Activated CD4-positive, alpha-beta T cell treated with anti-CD3 and anti-CD28 coated beads, Interleukin-2, amount 10 ng/mL, durations not matched to agents 24 days and 14 days (primary cell): Measurements from ENCODE around the gene TTC16. TPM values are rescaled to one million over a fixed set of nuclear protein-coding genes. Genes with fewer than 3 reads are reported as not detected.
A peak's percentile ranks its signal among the peaks of the same experiment; 100 is the strongest.

Experiments
- DNase-seq: peaks from one replicate; pipeline ENCODE4 v3.0.0; 2022
- H3K27ac Mint-ChIP-seq: one replicate; pipeline ENCODE4 v1.8.0; 2022; ENCODE audit warnings: mild to moderate bottlenecking, mixed read lengths
- H3K27me3 Mint-ChIP-seq: one replicate; pipeline ENCODE4 v1.8.0; 2022; ENCODE audit warnings: mixed read lengths
- H3K36me3 Mint-ChIP-seq: one replicate; pipeline ENCODE4 v1.8.0; 2022; ENCODE audit warnings: low read depth, mild to moderate bottlenecking, mixed read lengths
- H3K4me1 Mint-ChIP-seq: one replicate; pipeline ENCODE4 v1.8.0; 2021; ENCODE audit warnings: mixed read lengths
- H3K4me3 Mint-ChIP-seq: one replicate; pipeline ENCODE4 v1.8.0; 2022; ENCODE audit warnings: mild to moderate bottlenecking, moderate library complexity, mixed read lengths
- H3K9me3 Mint-ChIP-seq: one replicate; pipeline ENCODE4 v1.8.0; 2021; ENCODE audit warnings: mixed read lengths
- intact Hi-C: fragments of 100-400 bp; cut with micrococcal nuclease; formaldehyde crosslinking; loops from one replicate; pipeline ENCODE4 v1.15.1; 2023
- total RNA-seq: library from RNA; stranded (reverse); gene quantifications from 2 replicates; pipeline ENCODE4 v1.2.3, GENCODE V29; 2022

Gene TTC16
- total RNA-seq, 1 donor from 2014 or later = not detected

DNA sequence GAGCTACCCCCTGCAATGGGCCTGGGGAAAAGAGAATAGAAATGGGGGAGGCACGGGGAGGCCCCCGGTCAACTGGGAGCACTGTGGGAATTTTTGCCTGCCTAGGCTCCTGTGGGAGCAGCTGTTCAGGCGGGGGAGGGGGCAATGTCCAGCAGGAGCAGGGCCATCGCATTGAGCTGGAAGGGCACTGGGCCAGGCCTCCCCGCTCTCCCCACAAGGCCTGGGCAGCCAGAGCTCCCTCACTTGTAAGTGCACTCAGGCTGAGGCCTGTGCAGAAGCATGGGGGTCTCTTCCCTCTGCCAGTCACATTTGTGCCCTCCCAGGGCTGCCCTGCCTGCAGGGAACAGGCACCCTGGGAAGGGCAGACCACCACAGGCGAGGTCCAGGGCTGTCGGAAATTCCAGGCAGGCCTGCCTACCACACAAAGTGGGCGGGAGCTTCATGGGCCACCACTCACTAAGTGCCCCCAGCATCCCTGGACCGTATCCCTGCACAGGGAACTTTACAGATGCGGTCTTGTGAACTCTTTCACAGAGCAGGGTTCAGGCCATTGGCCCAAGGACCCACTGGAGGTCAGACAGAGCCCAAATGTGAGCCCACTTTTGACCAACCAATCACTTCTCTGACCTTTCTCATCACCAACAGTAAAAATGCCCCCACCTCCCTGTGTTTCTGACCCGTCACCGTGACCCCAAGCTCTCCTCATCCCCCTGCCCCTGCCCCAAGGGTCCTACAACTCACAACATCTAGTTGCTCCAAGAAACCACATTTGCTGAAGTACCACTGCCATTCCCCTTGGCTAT is 10.1 kb upstream of the TTC16 start:
- Mint-ChIP-seq H3K27ac (no peak overlapping the region), H3K4me1 (peaks cover 10% of the 10 kb centered on the region), H3K36me3 (no peaks in the 10 kb centered on the region), H3K9me3 (no peaks in the 10 kb centered on the region), H3K4me3 (no peak overlapping the region), H3K27me3 (no peaks in the 10 kb centered on the region)
- intact Hi-C loops = no loop called here
- DNase-seq = no peak

GRCh38 chr9:127706836-127707241 is 9.0 kb upstream of the TTC16 start, which contains the start of gene CFAP157:
Gene CFAP157 (plus strand): TSS chr9:127706988. CDS start chr9:127707032, 44 bp downstream.
- peaks cover 17% of the 10 kb centered on the region for H3K4me1 Mint-ChIP-seq

GRCh38 chr9:127707766-127708165 is 8.1 kb upstream of the TTC16 start:
- intact Hi-C loops = no loop called here
- peak; percentile 72 for DNase-seq
- Mint-ChIP-seq H3K27ac (no peak overlapping the region), H3K4me3 (no peak overlapping the region), H3K27me3 (no peaks in the 10 kb centered on the region), H3K4me1 (peaks cover 17% of the 10 kb centered on the region), H3K9me3 (no peaks in the 10 kb centered on the region), H3K36me3 (no peaks in the 10 kb centered on the region)

More at GRCh38 chr9:127706836-127707241, 9.0 kb upstream of the TTC16 start, which contains the start of gene CFAP157:
- intact Hi-C loops = no loop called here
- H3K27me3 Mint-ChIP-seq = no peaks in the 10 kb centered on the region
- DNase-seq = no peak
- H3K9me3 Mint-ChIP-seq = no peaks in the 10 kb centered on the region
- H3K4me3 Mint-ChIP-seq = no peak within 1 kb of the TSS
- H3K36me3 Mint-ChIP-seq = no peaks in the 10 kb centered on the region
- H3K27ac Mint-ChIP-seq = no peak within 1 kb of the TSS

DNA sequence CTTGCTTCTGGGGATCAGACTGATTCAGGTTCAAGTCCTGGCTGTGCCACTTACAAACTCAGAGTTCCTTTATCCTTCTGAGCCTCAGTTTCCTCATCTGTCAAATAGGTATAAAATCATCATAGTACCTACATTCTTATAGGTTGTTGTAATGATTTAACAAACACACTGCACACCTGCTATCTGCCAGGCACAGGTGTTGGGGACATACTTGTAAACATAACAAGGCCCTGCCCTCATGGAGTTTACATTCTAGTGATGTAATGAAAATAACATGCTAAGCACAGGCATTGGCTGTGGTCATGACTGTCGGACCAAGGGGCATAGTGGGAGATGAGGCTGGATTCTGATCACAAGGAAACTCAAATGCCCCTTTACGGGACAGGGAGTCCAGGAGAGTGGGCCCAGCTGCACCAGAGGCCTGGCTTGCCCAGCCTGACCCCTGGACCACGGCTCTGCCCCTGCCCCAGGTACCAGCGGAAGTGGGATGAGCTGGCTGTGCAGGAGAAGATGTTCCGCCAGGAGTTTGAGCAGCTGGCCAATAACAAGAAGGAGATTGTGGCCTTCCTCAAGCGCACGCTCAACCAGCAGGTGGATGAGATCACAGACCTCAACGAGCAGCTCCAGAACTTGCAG is 6.8 kb upstream of the TTC16 start:
- no peaks in the 10 kb centered on the region for H3K36me3 Mint-ChIP-seq
- no peaks in the 10 kb centered on the region for H3K27me3 Mint-ChIP-seq
- H3K4me3 Mint-ChIP-seq = no peak overlapping the region
- no peak for DNase-seq
- peaks cover 16% of the 10 kb centered on the region for H3K4me1 Mint-ChIP-seq
- H3K27ac Mint-ChIP-seq = no peak overlapping the region
- intact Hi-C loops = no loop called here
- no peaks in the 10 kb centered on the region for H3K9me3 Mint-ChIP-seq

DNA sequence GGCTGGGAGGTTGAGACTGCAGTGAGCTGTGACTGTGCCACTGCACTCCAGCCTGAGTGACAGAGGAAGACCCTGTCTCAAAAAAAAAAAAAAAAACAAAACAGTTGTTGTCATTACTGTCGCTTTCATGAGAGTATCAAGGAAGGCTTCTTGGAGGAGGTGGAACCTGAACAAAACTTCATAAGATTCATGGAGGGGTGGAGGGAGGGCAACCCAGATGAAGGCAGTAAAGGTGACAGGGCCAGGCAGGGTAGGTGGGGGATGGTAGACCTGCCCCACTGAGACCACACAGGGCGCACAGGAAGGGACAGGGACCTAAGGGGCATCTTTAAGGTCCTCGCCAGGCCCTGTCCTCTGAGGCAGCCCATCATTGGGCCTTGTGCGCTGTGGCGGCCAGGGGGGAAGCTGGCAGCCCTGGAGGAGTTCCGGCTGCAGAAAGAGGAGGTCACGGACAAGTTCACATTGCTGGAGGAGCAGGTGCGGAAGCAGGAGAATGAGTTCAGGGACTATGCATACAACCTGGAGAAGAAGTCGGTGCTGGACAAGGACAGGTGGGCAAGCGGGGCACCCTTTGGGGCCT is 5.6 kb upstream of the TTC16 start:
- Mint-ChIP-seq H3K27ac (no peak overlapping the region), H3K9me3 (no peaks in the 10 kb centered on the region), H3K36me3 (no peaks in the 10 kb centered on the region), H3K4me1 (peaks cover 21% of the 10 kb centered on the region), H3K27me3 (no peaks in the 10 kb centered on the region), H3K4me3 (no peak overlapping the region)
- DNase-seq = no peak
- intact Hi-C loops = no loop called here

GRCh38 chr9:127711226-127711701 is 4.6 kb upstream of the TTC16 start:
- peaks cover 2% of the 10 kb centered on the region for H3K36me3 Mint-ChIP-seq
- H3K9me3 Mint-ChIP-seq = no peaks in the 10 kb centered on the region
- peaks cover 29% of the 10 kb centered on the region for H3K4me1 Mint-ChIP-seq
- peaks cover 2% of the 10 kb centered on the region for H3K27me3 Mint-ChIP-seq
- peak; percentile 74 for DNase-seq
- no peak overlapping the region for H3K27ac Mint-ChIP-seq
- intact Hi-C loops = no loop called here
- H3K4me3 Mint-ChIP-seq = no peak overlapping the region

GRCh38 chr9:127711831-127712274 is 4.0 kb upstream of the TTC16 start:
- Mint-ChIP-seq H3K36me3 (peaks cover 2% of the 10 kb centered on the region), H3K27ac (no peak overlapping the region), H3K27me3 (peaks cover 2% of the 10 kb centered on the region), H3K4me1 (peaks cover 30% of the 10 kb centered on the region), H3K9me3 (no peaks in the 10 kb centered on the region), H3K4me3 (no peak overlapping the region)
- intact Hi-C loops = no loop called here
- DNase-seq = no peak

DNA sequence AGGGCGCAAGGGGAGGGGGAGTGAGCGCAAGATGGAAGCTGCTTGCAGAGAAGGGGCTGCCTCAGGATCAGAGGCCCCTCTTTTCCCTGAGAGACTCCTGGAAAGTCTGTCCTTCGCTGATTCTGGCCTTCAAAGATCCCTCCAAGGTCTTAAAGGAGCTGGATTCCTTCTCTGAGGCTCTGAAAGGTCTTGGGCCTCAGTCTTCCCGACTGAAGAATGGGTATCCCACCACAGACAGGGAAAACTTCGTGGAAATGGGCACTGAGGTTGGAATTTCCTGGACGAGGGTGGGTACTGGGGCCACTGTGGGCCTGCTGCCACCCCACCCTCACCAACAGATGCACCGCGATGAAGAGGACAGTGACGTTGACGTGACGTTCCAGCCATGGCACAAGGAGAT is 3.5 kb upstream of the TTC16 start:
- Mint-ChIP-seq H3K9me3 (no peaks in the 10 kb centered on the region), H3K4me1 (peaks cover 30% of the 10 kb centered on the region), H3K36me3 (peaks cover 2% of the 10 kb centered on the region), H3K27me3 (peaks cover 2% of the 10 kb centered on the region), H3K27ac (no peak overlapping the region), H3K4me3 (no peak overlapping the region)
- DNase-seq = no peak
- intact Hi-C loops = no loop called here

DNA sequence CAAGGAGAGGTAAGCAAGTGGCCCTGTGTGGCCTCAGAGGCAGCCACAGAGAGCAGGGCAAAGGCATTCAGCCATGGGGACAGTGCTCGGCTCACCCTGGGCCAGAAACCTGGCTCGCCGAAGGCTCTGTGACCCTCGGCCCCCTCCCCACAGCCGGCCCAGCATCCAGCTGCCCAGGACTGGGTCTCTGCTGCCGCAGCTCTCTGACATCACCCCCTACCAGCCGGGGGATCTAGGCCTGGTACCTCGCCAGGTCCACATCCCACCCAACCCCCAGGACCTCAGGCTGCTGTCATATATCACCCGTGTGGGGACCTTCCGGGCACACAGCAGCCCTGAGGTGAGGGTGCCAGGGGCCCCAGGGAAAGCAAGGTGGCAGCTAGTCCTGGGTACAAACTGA is 3.0 kb upstream of the TTC16 start:
- DNase-seq = no peak
- intact Hi-C loops = no loop called here
- Mint-ChIP-seq H3K36me3 (peaks cover 2% of the 10 kb centered on the region), H3K27ac (no peak overlapping the region), H3K4me3 (no peak overlapping the region), H3K9me3 (no peaks in the 10 kb centered on the region), H3K27me3 (peaks cover 2% of the 10 kb centered on the region), H3K4me1 (peaks cover 25% of the 10 kb centered on the region)

- no peak for DNase-seq
- Mint-ChIP-seq H3K27ac (no peak overlapping the region), H3K4me3 (peak overlapping the region; percentile 100), H3K9me3 (no peaks in the 10 kb centered on the region), H3K36me3 (peaks cover 2% of the 10 kb centered on the region), H3K4me1 (peaks cover 24% of the 10 kb centered on the region), H3K27me3 (peaks cover 2% of the 10 kb centered on the region)
- intact Hi-C loops = loop anchor here (2.0 kb wide), 1 partner anchor 57 kb away; no protein-coding TSS in a partner anchor
Observed at GRCh38 chr9:127714020-127714750, 1.7 kb upstream of the TTC16 start.

GRCh38 chr9:127714951-127715469 is 869 bp upstream of the TTC16 start:
- H3K4me3 Mint-ChIP-seq = peak overlapping the region; percentile 100
- no peaks in the 10 kb centered on the region for H3K9me3 Mint-ChIP-seq
- no peak for DNase-seq
- H3K36me3 Mint-ChIP-seq = peaks cover 2% of the 10 kb centered on the region
- H3K4me1 Mint-ChIP-seq = peaks cover 28% of the 10 kb centered on the region
- H3K27ac Mint-ChIP-seq = peak overlapping the region; percentile 99
- intact Hi-C loops = loop anchor here (1.0 to 5.0 kb wide), 4 partner anchors 16 to 103 kb away; partner anchors contain the start of genes STXBP1 and TOR2A
- peaks cover 2% of the 10 kb centered on the region for H3K27me3 Mint-ChIP-seq

GRCh38 chr9:127716412-127716811 is 533 bp downstream of the TTC16 start:
- Mint-ChIP-seq H3K4me1 (peaks cover 22% of the 10 kb centered on the region), H3K9me3 (no peaks in the 10 kb centered on the region), H3K27me3 (peaks cover 2% of the 10 kb centered on the region), H3K4me3 (peak overlapping the region; percentile 100), H3K36me3 (peaks cover 2% of the 10 kb centered on the region), H3K27ac (no peak overlapping the region)
- intact Hi-C loops = loop anchor here (5.0 kb wide), 1 partner anchor 104 kb away; the partner anchor contains the start of gene STXBP1
- no peak for DNase-seq

- intact Hi-C loops = loop anchor here (5.0 kb wide), 1 partner anchor 105 kb away; the partner anchor contains the start of gene STXBP1
- Mint-ChIP-seq H3K27ac (no peak overlapping the region), H3K27me3 (peaks cover 2% of the 10 kb centered on the region), H3K4me1 (peaks cover 19% of the 10 kb centered on the region), H3K4me3 (no peak overlapping the region), H3K9me3 (no peaks in the 10 kb centered on the region), H3K36me3 (peaks cover 2% of the 10 kb centered on the region)
- no peak for DNase-seq
Observed at GRCh38 chr9:127717766-127718165, 1.9 kb downstream of the TTC16 start.
